T-helper 9 cell (primary cell): ENCODE results near the gene JADE2.
"Not testable (repeated sequence)": the region's sequence is repeated elsewhere in the genome, so short reads cannot be mapped to it uniquely, and the experiment has no call there.

ENCODE experiments used
- DNase-seq: peaks from one replicate; pipeline ENCODE4 v3.0.0-alpha.2; 2020

The JADE2 gene

DNA sequence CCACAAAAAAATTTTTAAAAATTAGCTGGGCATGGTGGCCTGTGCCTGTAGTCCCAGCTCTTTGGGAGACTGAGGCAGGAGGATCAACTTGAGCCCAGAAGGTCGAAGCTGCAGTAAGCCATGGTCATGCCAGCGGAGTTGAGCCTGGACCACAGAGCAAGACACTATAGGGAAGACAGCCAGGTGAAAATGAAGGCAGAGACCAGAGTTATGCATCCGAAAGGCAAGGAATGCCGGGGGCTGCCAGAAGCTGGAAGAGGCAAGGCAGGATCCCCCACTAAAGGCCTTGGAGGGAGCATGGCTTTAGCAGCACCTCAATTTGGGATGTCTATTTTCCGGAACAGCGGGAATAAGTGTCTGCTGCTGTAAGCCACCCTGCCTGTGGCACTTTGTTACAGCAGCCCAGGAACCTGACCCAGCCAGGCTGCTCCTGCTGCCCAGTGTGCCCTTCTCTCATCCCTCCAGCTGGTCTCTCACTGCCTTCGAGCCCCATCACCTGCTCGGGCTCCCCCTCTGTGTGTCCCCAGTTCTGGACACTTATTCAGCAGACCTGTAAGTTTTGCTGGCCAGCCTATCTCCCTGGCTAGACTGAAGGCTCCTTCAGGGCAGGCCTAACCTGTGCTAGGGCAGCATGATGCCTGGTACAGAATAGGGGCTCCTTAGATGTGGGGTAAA is 16.8 kb upstream of the JADE2 start:
- no peak for DNase-seq

DNA sequence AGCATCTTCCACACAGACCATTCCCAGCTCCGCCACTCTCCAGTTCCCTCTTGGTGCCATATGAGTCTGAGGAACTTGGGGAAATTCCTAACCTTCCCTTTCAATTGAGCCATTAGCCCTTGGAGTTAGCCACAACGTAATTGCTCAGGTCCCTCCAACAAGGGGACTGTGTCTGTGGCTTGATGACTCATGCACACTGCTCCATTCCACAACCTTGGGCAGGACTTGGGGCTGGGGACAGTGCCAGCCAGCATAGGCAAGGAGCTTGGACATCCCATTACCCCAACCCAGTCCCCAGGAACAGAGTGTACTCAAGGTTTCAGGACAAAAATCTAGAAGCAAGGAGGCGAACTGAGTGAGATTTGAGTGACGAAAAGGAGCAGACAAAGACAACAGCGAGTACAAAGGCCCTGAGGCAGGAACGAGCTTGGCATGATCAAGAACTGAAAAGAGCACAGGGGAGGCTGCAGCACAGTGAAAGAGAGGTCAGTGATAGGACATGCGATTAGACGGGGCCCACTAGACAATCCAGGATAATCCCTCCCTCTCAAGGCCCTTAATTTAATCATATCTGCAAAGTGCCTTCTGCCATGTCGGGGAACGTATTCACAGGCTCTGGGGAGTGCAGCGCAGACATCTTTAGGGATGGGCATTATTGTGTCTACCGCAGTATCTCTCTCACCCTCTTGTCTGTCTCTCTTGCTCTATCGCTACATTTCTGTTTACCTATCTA is 16.0 kb upstream of the JADE2 start:
- DNase-seq: no peak

DNA sequence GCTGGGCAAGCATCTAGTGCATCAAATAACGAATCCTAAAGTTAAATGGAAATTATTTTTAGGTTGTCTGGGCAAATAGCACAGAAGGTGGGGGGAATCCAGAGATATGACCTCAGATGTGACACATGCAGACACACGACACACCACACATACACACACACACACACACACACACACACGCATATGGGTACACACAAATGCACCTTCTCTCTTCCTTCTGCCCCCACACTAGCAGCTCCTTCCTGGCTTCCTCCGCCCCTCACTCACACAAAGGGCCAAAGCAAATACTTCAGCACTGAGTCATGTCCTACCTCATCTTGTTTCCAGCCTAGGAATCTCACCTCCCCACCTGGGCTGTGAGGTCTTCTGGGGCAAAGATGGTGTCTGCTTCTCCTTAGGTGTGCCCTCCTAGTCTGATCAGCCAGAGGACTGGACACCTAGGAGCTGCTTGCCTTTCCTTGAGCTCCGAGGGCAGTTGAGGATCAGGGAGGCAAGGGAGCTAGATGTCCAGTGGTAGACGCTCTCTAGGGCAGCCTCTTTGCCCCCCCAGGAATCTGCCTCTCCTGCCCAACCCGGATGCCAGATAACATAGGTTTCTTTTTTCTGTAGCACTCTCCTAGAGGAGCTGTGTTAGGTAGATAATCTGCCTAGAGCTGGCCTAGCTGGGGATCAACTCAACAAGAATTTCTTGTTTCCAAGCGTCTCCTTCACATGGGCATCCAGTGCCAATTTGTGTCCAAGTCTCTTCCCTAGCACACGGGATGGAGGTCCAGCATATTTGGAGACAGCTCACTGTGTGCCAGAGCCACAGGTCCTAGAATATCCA is 14.3 kb upstream of the JADE2 start:
- no peak for DNase-seq

DNA sequence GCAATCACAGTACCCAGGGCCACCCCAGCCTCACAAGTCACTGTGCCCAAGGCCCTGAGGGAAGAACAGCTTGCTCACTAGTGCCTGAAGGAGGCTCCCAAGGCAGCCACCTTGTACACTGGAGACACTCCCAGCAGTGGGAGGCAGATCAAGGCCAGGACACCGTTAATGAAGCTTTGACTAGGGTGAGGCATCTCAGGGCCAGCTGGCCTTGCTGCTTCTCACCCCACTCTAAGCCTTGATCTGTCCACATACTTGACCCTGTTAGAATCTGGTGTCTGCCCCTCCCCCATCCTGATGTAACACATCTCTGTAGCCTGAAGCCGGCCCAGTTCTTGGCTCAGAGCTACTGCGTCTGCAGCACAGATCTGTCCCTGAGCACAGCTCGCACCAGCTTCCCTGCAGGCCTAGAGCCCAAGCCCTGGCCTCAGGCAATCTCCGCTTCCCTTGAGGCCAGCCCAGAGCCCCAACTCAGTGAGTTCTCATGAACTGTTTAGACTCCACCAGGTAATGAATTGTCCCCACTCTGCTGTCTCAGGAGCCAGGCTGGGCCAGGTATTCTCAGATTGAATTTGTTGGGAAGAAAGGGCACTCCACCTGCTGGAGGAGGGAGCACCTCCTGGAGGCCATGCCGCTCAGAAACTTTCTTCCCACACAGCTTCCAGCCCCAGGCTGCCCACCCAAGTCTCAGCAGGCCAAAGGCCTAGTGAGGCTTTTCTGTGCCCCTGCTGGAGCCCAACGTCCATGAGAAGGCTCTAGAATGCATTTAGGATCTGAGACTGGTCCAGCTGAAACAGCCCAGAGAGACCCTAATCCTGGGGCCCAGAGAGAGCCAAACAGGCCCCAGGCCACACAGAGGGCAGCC is 13.4 kb upstream of the JADE2 start:
- DNase-seq: no peak

DNA sequence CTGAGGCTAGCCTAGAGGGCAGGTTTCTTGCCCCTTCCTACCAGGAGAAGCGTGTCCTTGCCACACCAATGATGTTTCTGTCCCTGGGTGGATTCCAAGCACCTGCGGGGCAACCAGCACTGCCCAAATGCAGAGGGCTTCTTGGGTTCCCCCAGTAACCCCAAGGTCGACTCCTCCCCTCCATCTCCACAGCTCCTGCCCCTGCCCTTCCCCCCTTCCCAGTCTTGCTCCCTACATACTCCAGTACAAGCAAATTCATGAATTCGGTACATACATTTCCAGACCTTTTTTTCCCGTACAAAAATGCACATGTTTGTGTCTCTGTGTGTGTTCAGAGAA is 12.8 kb upstream of the JADE2 start:
- no peak for DNase-seq

DNA sequence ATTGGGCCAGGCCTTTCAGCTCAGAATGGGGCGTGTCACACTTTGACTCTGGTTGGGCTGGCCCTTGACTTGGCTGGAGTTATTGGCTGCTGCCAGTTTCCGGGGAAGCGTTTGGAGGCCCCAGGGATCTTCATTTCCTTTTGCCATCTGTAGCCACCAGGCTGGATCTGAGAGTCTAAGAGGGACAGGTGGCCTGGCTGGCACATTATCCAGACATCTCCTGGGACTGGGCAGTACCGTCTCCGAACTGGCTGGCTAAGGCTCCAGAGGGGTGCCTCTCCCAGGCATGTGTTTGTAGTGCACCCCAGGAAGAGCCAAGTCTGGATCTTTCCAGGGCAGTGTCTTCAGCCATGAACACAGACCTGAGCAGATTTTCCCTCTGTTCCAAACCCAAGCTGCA is 9.7 kb upstream of the JADE2 start:
- DNase-seq: no peak

DNA sequence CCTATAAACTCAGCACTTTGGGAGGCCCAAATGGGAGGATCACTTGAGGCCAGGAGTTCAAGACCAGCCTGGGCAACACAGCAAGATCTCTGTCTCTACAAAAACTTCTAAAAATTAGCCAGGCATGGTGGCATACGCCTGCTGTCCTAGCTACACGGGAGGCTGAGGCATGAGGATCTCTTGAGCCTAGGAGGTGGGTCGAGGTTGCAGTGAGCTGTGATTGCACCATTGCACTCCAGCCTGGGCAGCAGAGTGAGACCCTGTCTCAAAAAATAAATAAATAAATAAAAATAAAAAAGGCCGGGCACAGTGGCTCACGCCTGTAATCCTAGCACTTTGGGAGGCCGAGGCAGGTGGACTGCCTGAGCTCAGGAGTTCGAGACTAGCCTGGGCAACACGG is 8.5 kb upstream of the JADE2 start:
- DNase-seq: not testable (repeated sequence)

DNA sequence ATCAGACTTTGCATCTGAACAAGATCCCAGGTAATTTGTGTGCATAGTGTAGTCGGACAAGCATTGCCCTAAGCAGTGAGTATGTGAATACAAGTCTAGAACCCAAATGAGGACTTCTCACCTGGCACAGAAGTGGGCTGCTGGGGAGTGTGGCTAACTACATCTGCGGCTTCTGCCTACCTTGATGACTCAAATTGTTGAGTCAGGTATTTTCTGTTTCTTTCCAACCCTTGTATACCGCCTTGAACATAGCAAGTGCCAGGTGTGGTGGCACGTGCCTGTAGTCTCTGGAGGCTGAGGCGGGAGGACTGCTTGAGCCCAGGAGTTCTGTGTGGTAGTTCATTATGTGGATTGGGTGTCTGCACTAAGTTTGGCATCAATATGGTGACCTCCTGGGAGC is 7.9 kb upstream of the JADE2 start:
- DNase-seq: no peak

DNA sequence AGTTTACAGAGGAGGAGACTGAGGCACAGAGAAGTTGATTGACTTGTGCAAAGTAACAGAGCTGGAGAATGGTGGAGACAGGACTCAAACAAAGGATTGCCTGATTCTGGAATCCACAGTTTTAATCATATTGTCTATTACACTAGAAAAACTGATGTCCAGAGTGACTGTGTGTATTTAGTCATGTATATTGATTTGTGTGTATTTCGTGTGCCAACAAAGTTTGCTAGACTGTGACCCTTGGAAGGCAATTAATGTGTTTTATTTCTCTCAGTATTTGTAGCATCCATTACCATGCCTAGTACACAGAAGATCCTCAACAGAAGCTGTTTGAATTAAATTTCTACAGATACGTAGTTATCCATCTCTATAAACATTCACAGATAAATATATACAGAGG is 5.5 kb upstream of the JADE2 start:
- DNase-seq: no peak

DNA sequence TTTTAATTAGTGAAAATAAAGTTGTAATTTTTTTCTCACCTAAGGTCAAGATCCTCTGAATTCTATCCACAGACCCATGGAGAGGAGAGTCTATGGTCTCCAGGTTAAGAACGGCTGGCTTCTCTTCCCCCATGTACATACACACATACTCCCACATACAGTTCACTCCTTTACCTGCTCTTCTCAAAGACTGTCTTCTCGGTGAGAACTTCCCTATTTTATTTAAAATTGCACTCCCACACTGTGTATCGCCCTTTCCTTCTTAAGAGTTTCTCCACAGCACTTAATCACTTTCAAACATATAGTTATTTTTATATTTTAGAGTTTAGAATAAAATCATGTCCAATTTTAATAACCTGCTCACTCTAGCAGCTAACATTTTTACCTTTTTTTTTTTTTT is 3.6 kb upstream of the JADE2 start:
- DNase-seq: no peak

DNA sequence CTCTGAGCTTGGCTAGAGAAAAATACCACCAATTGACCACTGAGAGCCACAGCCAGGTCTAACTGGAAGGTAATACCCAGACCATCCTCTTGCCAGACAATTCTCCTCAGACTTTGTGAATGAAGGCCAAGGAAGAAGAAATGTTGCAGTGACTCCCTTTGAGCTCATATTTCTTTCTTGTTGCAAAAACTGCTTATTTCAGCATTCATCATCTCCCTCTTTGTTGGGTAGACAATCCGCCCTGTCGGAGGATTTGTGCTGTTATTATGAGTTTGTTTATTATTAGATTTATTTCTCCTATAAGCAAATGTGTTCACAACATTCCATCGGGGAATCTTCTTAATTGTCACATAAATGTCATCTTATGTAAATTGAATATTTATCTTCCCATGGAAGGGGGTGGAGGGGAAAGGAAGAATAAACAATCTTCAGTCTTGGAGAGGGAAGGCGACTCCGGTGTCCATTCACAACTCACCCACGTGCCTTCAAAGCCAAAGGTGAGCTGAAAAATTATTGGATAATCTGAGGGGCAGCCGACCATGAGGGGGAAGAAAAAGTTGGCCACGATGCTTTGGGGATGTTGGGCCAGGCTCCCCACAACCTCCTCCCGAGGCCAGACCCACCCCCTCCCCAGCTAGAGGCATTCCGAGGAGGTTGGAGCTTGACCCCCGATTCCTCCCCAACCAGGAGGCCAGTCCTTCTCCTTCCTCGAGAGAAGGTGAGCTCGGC is 1.8 kb upstream of the JADE2 start:
- DNase-seq: no peak

DNA sequence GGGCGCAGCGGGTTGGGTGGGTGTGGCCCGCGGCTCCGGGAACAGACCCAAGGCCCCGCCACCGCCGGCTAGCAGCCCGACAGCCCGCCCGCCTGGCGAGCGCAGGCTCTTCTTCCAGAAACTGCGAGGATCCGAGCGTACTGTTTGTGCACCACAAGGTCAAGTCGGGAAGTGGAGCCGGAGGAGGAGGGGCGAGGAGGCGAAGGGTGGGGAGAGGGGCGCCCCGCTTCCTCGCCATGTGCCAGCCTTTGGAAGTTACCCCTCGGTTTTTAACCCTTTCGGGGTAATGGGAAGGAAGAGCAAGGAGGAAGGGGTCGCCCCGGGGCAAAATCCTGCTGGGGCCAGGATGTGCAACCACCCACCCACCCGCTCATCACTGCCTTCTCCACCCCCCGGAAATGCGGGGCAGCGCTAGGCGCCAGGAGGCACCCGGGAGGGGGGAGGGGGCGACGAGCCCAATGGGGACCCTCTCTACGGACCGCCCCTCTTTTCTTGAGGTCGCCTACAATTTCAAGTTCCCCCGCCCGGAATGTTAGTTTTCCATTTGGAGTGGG is 1.1 kb upstream of the JADE2 start:
- DNase-seq: peak; percentile 56

DNA sequence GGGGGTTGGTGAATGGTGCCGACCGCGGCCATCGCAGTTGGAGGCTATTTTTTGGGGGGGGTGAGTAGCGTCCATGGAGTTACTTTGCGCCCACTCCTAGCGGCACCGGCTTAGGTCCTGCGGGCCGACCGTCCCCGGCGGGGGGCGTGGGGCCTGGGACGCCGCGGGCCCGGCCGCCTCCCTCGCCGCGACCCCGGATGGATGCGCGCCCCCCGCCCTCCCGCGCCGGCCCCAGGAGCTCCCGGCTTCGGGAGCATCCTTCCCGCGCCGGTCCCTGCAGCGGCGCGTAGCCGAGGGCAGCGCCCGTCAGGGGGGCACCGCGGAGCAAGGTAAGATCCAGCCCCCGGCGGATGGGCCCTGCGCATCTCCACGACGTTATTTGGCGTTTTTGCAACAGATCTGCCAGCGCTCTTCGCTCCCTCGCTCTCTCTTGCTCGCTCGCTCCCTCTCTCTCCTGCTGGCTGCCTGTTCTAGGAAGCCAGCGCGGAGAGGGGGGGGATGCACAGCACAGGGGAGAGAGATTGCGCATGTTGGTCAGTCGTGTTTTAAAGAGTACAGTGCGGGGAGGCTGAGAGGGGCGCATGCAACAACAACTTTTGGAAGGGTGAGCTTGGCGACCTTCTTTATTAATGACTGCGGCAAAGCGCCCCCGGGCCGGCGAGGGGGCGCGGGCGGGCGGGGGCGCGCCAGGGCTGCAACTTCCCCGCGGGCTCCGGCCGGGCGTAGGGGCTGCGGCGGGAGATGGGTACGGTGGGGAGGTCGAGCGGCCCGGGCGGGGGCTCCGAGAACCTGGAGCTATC is 413 bp downstream of the JADE2 start:
- peak; percentile 51 for DNase-seq

DNA sequence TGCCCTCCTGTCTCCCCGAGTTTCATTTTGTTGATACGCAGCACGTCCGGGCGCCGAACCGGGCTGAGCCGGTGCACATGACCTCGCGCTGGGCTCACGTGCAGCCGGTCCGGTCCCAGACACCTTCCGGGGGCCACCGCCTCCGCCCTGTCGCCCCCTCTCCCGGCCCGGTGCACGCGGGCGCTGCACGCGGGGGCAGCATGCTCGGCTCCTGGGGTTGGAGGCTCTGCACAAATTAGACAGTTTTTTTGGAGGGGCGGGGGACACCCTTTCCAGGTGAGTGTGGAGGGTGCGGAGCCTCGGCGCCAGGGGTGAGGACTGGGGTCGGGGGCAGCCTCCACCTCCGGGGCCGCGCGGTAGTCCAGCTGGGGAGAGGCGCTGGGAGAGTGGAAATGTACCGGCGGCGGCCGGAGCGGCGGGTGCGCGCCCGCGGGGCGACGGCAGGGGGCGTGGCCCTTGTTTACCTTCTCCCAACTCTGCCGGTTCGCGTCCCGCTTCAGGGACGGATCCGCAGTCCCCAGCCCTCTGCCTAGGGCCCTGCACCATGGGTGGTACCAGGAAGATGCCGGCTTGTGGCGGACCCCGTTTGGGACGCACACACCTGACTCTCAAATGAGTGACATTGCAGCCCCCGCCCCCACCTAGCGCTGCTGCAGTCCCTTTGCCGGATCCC is 1.1 kb downstream of the JADE2 start:
- DNase-seq: peak; percentile 54

DNA sequence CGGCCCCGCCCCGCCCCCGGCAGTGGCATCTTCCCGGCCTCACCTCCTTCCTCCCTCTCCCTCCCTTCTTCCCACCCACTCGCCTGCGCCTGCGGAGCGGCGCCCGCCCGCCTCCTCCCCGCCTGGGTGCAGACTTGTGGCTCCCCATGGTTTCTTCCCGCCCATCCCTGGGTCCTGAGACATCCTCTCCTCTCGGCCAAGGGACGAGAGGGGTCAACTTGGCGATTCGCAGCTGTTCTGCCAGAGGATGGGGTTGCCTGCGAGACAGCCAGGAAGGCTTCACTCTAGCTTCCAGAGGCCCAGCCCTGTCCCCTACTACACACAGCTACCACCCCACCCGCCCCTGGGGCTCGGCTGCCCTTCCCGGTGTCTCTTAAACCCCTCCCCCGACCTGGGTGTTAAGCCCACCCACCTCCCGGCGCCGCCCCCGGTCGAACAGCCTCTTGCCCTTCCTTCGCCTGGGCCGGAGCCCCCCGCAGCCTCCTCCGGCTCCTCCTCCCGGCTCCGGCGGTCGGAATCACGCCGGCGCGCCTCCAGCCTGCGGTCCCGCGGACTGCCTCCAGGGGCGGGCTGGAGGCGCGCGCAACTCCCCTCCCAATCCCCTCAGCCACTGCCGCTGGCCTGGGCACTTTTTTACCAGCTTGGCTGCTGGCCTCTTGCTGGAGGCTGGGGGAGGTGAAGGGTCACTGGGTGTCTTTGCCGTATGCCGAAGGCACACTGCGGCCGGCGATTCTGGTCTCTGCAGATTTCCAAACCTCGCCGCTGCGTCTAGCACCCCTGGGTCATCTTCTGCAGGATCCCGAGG is 1.9 kb downstream of the JADE2 start:
- DNase-seq: peak; percentile 64

DNA sequence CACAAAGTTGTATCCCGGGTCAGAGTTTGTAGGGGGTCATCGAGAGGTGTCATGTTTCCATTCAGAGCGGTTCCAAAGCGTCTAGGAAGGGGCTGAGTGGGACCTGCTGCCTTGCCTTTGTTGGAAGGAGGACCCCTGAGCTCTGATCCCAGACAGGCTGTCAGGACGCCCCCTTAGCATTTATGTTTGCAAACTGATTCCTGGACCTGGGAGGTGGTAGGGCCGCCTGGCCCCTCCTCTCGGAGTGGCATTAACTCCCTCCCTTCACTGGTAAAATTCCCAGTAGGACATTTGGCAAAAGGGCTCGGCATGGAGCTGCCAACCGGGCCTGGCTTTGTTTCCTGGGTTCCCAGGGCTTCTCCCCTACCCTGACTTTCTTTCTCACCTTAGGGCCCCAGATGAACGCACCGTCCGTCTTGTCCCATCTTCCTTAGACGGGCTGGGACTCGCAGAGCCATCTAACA is 2.5 kb downstream of the JADE2 start:
- no peak for DNase-seq

DNA sequence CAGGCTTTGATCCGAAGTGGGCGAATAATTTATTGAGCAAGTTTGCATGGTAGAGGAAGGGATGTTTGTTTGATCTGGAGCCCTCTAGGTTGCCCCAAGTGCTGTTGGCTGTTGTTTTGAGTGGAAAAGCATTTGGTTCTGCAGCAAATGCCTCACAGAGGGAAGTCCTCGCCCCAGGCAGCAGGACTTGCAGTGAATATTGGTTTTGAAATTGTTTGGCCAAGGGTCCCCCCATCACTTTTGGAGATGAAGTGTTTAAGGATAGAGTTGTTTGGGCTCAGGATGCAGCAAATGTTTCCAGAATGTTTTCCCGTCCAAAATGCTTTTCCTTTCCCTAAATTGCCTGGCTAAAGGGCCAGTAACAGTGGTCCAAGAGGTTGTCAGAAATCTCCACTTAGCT is 3.1 kb downstream of the JADE2 start:
- DNase-seq: no peak

DNA sequence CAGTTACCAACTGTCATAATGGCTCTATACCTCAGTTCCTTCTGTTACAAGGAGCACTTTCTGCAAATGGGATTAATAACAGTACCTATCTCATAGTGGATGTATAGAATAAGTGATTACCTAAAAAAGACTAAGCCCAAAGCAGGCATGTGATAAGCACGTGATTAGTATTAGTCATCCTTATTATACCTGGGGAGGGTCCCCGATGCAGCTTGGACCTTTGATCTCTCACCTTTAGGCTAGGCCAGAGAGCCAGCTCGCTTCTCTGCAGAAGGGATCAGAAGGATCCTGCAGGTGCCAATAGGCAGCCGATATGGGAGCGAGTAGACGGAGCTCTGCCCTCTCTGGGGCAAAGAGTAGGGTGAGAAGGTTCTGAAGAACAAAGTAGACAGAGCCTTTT is 4.0 kb downstream of the JADE2 start:
- DNase-seq: no peak

DNA sequence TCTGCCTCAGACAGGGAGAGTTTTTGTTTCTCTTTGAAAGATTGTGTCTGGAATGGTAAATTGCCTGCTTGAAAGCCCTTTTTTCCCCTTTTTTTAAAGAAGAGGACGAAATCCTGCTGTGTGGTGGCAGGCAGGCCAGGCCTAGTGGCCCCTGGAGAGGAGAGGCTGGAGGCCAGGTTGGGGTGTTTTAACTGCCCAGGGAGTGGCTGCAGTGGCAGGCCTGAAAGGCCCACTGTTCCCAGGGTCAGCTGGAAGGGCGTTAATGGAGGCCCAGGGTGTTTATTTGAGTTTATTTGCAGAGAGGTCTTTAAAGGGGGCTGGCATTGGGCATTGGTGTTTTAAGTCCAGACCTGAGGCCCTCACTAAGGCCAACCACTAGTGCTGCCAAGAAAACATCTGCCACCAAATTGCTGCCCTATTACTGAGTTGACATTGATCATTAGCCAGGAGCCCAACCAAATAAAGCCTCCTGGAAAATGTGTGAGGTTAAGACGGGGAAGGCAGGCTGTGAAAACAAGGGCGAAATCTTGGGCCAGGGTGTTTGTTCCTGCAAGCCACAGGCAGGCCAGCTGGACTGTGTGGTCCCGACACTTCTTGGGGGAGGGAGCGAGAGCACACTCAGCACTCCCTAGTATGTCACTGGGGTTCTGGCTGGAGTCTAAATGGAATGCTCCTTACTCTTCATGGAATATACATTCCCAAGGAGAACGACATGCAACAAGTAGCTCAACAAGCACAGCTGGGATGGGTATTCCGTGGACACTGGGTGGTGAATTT is 5.0 kb downstream of the JADE2 start:
- DNase-seq: no peak
